GM19468 (cell line): Measurements from ENCODE around the gene SHISAL1.
"Not testable (repeated sequence)": the region's sequence is repeated elsewhere in the genome, so short reads cannot be mapped to it uniquely, and the experiment has no call there.

Source experiments
- ATAC-seq: cut with Tn5 transposase; IDR thresholded peaks from one replicate; pipeline ENCODE4 v1.9.1; 2021; ENCODE audit warnings: mild to moderate bottlenecking, moderate library complexity, moderate number of reproducible peaks; ENCODE audit not compliant: unreplicated experiment; ENCODE audit errors: extremely low read depth

The SHISAL1 gene

DNA sequence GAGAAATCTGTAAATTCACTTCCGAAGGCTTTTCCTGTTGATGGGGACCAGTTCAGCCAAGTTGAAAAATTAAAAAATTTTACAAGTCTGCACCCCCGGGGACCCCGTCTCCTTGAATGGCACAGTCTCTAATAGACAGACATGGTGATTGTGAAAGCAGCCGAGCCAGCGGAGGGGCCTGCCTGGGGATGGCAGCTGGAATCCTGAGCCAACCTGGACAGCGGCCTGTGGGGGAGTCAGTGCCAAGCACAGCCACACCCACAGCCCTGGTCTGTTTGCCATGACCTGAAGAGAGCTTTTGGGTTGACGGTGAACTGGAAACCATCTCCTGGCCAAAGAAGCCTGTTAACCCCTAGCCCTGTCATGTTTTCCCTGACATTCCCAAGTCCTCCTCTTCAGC, 67.3 kb downstream of the SHISAL1 start:
- no peak for ATAC-seq

DNA sequence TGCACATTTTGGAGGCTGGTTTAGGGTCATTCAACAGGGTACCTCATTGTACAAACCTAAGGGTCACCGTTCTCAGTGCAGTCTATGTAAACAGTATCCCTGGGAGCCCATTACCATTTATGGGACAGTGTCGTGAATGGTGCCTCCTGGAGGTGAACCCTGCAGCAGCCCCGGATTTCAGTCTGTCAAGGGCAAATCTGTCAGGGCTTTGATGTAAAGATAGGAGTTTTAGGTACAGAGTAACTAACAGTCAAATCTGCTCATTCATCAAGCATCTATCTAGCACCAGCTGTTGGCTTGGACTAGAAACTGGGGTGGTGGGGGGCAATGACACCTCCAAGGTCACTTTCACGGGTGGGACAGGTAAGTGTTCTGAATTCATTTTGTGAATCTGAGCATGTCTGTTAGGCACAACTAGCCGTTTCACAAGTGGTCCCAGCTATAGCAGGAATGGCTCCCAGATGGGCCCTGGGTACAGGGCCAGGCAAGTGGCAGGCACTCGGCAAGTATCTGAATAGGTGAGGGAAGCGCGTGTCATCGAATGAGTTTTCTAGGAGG, 68.4 kb downstream of the SHISAL1 start:
- no peak for ATAC-seq

DNA sequence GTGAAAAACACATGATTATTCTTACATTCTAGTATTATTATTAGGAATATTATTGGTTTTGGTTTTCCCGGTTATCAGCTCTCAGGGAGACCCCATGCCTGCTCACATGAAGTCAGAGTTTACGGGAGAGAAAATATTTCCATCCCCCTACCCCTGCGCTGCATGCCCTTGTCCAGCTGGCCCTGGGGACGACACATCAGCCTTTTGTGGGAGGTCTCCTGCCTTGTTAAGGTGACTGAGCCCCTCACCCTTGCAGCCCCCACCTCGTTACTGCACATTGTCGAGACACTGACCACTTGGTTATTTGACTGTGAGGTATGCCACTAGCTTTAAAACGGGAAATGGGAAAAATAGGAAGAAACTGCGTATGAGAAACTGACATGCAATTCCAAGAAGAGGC, 69.0 kb downstream of the SHISAL1 start:
- ATAC-seq, result no peak

DNA sequence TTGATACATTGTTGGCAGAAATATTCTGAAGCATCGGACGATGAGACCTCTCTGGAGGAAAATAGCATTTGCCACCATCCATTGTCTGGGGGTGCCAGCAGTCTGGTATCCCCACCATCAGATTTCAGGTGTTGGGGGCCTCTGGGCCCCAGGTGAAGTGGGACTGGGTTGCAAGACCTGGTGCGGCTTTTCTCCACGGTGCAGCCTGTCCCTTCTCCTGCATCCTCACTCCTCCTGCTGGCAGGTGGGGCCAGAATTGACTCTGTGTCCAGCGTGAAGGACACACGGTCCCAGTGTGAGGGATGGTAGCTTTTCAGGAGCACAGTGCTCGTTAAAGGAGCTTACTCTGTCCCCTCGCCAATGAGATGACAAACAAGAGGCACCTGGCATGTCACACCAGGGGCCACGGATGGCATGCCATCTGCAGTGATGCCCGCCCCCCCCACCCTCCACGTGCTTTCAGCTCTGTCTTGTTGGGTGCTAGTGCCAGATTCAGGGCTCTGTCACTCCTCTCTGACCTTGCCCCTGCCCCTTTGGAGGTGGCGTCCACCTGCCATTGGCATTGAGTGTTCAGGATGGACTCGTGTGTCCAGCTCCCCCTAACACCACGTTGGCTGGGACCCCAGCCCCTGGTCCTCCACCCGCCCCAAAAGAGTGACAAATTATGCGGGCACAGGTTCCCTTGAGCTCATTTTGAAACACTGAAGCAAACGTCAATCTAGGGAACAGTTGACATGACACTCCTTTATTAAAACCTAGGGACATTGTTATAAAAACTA, 69.6 kb downstream of the SHISAL1 start:
- no peak for ATAC-seq

DNA sequence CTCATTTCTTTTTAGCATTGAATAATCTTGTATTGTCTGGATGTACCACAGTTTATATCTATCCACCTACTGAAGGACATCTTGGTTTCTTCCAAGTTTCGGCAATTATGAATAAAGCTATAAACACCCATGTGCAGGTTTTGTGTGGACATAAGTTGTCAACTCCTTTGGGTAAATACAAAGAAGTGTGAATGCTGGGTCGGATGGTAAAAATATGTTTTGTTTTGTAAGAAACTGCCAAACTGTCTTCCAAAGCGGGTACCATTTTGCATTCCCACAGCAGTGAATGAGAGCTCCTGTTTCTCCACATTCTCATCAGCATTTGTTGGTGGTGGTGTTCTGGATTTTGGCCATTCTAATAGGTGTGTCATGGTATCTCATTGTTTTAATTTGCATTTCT, 71.6 kb downstream of the SHISAL1 start:
- ATAC-seq, result not testable (repeated sequence)

DNA sequence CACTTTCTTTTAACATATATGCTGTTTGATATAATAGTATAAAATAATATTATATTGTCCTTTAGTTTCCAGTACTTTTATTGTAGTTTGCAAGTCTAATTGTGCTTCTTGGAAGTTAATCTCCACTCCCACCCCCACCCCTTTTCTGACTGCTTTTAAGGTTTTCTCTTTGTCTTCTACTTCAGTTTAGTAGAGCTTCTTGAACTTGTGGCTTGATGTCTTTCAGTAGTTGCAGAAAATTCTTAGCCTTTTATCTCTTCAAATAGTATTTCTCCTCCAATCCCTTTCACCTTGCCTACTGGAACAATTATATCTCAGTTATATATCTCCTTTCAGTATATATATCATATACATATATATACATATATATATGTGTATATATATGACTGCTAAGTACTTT, 75.5 kb downstream of the SHISAL1 start:
- ATAC-seq, result no peak

DNA sequence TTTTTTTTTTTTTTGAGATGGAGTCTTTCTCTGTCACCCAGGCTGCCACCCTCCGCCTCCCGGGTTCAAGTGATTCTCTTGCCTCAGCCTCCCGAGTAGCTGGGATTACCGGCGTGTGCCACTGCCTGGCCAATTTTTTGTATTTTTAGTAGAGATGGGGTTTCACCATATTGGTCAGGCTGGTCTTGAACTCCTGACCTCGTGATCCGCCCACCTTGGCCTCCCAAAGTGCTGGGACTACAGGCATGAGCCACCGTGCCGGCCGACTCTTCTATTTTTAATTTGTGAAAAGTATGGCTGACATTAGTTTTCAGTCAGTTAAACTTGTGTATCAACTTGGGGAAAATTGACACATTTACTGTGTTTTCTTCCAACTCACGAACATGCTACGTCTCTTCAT, 78.4 kb downstream of the SHISAL1 start:
- not testable (repeated sequence) for ATAC-seq

DNA sequence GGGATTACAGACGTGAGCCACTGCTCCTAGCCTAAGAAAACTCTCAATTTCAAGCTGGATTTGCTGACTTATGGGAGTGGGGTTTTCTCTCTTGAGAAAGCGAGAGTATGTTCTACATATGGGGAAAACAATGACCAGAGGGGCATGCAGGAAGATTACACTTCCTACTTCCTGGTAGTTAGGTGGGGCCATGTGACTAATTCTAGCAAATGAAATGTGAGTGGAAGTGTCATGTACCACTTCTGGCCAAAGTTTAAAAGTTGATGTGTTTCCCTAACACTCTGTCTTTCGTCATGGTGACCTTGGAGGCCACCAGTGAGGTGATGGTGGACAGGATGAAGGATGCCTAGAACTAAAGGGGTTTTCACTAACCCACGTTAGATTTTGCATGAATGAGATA, 81.5 kb downstream of the SHISAL1 start:
- no peak for ATAC-seq

DNA sequence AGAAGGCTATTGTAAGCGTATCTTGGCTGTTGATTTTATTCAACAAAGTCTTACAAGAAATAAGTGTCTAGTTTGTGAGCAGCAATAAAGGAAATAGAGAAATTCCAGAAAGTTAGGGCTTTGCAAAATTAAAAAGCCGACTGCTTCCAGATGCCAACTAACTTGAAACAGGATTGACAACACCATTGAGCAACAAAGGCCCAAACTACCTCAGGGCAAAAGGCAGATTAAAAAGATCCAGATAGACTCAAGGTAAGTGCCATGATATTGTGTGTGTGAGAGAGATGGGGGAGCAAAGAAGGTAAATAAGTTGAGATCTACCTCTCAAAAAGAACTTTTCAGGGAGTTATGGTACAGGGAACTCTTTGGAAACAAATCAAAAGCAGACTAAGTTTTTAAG, 82.9 kb downstream of the SHISAL1 start:
- no peak for ATAC-seq

DNA sequence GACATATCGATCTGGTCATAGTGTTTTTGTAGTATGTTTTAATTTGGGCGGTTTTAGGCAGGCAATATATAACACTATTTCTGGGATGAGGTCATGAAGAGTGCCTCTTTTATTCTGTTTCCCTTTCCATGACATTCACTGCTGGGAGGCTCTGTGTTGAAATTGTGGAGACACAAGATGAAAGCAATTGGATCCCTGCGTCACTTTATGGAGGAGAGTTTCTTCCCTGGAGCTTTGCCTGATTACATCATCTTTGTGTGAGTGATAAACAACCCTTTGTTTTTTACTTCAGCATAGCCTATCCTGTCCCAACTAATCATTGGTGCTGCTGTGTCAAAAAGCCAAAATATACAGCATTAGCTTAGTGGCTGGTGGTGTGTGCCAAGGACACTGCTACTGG, 83.4 kb downstream of the SHISAL1 start:
- ATAC-seq, result no peak

DNA sequence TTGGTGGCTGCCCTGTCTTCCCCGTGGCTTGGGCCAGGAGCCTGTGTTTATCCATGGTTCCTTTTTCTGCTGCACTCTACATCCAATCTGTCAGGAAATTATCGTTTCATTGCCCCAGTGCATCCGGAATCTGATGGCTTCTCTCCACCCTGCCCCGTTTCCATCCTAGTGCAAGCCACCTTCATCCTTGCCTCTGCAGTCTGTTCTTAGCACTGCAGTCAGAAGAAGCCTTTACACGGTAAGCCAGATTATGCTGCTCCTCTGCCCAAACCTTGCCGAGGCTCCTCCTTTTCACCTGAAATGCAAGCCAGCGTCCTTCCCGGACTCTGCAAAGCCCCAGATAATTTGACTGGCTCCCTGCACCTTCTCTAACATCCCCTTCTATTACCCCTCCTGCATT, 86.9 kb downstream of the SHISAL1 start:
- ATAC-seq, result no peak

DNA sequence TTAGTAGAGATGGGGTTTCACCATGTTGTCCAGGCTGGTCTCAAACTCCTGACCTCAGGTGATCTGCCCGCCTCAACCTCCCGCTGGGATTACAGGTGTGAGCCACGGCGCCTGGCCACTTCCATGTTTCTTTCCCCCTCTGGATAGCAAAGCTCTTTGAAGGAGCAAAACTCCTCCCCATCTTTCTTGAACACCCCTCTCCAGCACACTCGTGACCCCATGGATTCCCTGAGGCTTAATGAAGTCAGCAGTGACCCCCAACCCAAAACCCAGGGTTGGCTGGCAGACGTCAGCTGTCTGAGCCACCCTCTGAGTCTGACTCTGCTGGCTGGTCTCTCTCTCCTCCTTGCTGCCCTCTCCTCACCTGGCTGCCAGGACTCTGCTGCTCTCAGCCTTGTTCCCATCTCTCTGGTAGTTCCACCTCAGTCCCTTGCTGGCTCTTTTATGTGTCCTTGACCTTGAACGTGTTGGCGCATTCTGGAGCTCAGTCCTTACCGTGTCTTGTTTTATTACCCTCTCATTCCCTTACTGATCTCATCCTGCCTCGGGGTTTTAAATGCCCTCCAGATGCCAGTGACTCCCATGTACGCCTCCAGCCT, 87.6 kb downstream of the SHISAL1 start:
- ATAC-seq, result no peak

DNA sequence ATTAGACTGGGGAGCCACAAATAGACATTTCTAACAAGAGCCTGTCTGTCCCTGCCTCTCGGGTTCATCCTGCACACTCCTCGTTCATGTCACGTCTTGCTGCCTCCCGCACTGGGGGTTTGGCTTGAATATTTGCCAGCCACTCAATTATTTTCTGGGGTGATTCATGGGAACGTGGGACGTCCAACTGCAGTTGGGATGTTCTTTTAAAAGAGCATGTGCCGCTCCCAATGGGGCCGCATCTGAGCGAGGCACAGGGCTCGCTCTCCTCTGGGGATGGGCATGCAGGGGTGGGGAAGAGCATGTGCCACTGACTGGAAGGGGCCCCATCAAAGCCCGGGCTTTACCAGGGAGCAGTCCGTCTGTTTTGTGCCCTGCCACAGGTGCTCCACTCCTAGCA, 88.6 kb downstream of the SHISAL1 start:
- ATAC-seq, result no peak

DNA sequence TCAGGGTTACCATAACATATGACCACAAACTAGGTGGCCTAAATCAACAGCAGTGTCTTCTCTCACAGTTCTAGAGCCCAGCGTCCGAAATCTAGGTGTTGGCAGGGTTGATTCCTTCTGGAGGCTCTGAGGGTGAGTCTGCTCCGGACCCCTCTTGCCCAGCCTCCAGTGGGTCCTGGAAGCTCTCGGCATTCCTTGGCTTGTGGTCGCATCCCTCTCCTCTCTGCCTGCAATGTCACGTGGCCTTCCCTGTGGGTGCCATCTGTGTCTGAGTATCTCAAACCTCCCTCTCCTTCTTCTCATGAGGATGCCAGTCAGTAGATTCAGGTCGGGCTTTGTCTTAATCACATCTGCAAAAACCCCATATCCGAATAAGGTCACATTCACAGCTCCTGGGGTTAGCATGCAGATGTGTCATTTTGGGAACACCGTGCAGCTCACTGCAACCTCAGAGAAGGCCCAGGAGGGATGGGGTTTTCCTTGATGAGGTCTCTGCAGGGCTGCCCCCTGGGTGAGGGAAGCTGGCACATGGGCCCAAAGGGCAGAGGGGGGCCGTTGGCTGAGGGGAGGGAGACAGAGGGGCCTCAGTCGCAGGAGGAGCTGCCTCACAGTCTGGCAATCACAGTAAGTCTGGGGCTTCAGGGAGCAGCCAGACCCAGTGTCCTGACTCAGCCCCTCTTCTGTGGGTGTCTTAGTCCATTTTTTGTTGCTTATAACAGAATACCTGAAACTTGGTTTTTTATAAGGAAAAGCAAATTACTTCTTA, 90.9 kb downstream of the SHISAL1 start:
- ATAC-seq, result no peak

DNA sequence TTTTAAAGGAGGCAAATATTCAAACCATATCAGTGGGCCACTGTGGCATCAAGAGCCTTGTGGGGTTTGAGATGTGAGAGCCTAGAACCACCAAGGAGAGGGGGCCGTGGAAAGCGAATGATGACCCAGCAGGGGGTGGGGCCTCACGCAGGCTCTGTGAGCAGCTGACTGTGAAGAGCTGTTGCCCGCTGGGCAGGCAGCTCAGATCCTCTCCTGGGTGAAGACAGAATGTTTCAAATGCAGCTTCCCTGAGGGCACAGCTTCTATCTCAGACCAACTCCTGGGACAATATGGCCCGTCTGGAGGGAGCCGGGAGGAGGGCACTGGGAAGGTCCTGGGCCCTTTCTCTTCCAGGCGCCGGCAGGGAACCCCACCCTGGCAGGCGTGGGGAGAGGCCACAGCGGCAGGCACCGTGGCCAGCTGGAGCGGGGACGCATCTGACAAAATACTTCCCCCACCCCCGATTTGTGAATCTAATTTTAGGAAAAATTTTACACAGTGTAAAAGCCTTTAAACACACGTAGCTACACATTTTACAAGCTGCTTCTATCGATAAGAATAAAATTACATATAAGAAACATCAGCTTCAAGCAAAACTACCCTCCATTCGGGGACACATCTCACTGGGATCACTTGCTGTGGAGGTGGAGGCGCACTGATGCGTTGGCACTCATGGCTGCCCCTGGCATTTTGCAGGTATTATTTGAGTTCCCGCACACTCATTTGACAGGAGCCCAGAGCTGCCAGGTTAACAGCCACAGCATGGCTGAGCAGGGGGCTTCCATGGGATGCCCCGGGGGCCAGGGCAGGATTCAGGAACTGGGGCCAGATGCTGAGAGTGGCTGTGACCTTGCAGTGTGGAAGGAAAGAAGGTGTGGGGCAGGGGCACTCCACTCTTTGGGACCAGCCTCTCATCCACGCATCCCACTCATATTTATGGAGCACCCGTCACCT, 91.7 kb downstream of the SHISAL1 start:
- no peak for ATAC-seq

DNA sequence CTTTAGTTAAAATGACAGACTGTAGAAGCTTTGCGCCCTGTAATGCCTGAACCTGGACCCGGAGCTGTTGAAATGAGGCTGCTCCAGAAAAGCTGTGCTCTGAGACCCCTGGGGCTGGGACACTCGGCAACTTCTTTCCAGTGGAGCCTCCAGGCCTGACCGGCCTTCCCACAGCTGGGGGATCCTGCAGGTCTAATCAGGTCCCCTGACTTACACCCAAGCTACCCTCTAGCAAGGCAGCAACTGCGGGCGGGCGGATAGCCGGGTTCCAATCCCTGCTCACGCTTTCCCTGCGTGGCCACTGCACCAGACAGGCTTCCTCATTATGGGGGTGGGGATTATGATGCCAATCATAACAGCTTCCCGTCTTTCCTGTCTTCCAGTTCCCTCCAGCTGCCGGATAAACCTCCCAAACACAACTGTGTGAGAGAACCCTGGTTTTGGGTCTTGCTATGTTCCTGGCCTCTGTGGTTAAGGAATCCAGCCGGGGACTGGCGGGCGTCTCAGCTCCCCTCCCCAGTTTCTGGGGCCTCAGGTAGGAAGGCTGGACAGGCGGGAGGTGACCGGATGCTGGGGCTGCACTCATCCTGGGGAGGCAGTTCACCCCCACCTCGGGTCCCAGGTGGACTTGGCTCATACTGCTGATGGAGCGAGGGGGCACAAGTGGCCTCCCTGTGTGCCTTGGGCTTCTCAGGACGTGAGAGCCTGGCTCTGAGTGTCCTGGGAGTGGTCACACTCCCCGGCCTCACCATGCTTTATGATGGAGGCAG, 93.5 kb downstream of the SHISAL1 start:
- ATAC-seq, result no peak

DNA sequence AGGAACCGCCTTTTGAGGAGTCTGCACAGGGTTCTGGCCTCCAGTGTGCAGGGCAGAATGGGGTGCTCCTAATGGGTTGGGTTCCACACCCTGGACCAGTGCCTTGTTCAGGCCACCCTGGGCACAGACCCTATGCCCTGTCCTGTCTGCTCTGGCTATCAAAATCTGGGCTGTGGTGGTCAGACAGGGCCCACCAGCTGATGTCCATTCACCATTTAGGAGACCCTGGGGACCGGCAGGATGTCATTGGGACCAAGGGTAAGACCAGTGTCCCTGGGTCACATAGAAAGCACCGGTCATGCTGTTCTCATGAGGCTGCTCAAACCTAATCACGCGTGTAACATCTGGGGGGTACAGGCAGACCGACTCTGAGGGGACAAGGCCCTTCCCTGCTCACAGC, 94.7 kb downstream of the SHISAL1 start:
- no peak for ATAC-seq

DNA sequence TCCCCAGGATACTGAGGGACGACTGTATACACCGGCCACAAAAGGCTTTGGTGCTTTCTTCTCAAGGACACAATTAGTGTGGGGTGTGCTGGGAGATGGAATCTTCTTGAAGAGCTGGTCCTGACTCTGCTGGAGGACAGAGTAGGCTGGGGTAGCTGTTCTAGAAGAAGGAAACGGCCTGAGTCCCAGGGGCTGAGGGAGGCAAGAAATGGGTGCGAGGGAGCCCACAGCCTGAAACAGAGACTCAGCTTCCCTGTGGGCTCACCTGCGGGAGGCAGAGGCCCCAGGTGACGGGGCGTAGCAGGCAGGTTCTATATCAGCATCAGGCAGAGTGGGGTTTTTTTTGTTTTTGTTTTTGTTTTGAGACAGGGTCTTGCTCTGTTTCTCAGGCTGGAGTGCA, 95.4 kb downstream of the SHISAL1 start:
- ATAC-seq, result no peak

DNA sequence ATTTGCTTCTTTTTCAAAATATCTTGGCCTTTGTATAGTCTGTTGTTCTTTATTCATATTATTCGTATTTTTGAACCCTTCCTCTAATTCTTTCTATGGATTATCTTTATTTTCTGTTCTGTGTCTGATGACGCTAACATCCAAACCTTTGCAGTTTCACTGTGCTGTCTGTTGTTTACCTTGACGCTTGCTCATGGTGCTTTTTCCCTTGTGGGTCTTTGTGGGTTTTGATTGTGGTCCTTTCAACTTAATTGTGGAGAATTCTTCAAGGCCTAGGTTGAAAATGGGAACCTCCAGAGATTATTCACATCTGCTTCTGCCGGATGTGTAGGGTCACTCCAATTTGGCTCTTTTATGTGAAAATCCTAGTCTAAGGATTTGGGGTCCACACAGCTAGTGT, 97.5 kb downstream of the SHISAL1 start:
- ATAC-seq, result no peak
